ENCODE results near the gene RAB1A. TPM values are rescaled to one million over a fixed set of nuclear protein-coding genes. Genes with fewer than 3 reads are reported as not detected.

Gene RAB1A
- polyA plus RNA-seq, 1 experiment, result 292 TPM

DNA sequence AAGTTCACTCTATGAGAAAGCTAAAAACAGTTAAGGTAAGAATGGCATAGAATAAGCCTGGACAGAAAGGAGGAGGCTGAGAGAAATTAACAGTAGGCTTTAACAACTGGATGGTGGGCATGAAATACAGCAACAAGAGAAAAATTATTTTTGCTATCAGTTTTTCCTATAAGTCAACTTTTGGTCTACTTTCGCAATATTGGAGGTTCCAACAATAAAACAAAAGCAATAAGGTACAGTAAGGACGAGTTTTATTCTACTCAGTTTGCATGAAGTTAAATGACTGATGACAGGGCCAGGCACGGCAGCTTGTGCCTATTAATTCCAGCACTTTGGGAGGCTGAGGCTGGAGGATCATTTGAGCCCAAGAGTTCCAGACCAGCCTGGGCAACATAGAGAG, 17.3 kb downstream of the RAB1A start:
- POLR2A ChIA-PET, result no interaction called here

DNA sequence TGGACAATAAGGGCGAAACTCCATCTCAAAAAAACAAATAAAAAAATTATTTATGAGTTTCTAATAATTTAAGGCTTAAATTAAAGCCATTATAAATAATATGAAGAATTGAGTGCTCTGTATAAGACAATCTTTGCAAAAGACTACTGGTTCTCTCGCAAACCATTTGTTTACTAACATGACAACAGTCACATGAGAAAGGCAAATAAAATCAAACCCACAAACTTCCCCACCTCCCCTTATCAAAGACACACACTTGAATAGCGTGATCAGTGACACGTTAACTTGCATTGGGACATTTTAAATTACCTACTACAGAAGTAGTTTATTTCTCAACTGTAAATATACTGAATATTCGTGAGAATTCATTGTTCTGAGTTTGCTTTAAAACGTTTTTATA, 21.1 kb downstream of the RAB1A start:
- Histone ChIP-seq H3K4me3 (ENCODE audit: low read depth, low read length) (no peak overlapping the region), H3K27ac (ENCODE audit: low read depth, low read length) (no peak overlapping the region), H3K27me3 (ENCODE audit: control insufficient read depth, insufficient read depth, low read length) (no peaks in the 10 kb centered on the region), H3K9me3 (ENCODE audit: control insufficient read depth, insufficient read depth, low read length) (no peaks in the 10 kb centered on the region)
- CTCF ChIA-PET, result no interaction called here
- POLR2A ChIA-PET, result interaction anchor here (0.7 kb wide), 1 partner anchor 70 kb away, joined by 3 read pairs; no protein-coding TSS in a partner anchor
- no peak for DNase-seq (ENCODE audit: low read depth, low spot score)
- TF ChIP-seq, protein P1, sequence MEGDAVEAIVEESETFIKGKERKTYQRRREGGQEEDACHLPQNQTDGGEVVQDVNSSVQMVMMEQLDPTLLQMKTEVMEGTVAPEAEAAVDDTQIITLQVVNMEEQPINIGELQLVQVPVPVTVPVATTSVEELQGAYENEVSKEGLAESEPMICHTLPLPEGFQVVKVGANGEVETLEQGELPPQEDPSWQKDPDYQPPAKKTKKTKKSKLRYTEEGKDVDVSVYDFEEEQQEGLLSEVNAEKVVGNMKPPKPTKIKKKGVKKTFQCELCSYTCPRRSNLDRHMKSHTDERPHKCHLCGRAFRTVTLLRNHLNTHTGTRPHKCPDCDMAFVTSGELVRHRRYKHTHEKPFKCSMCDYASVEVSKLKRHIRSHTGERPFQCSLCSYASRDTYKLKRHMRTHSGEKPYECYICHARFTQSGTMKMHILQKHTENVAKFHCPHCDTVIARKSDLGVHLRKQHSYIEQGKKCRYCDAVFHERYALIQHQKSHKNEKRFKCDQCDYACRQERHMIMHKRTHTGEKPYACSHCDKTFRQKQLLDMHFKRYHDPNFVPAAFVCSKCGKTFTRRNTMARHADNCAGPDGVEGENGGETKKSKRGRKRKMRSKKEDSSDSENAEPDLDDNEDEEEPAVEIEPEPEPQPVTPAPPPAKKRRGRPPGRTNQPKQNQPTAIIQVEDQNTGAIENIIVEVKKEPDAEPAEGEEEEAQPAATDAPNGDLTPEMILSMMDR (IDR thresholded peaks at IDR 0.05; ENCODE audit: low read depth, low read length), result no peak

More for the DNA sequence above, 17.3 kb downstream of the RAB1A start:
- H3K9me3 ChIP-seq (ENCODE audit: control insufficient read depth, insufficient read depth, low read length), result no peaks in the 10 kb centered on the region
- no peaks in the 10 kb centered on the region for H3K27me3 ChIP-seq (ENCODE audit: control insufficient read depth, insufficient read depth, low read length)
- no peak overlapping the region for H3K4me3 ChIP-seq (ENCODE audit: low read depth, low read length)
- TF ChIP-seq, protein P1 (IDR thresholded peaks at IDR 0.05; ENCODE audit: low read depth, low read length), result no peak
- no peak overlapping the region for H3K27ac ChIP-seq (ENCODE audit: low read depth, low read length)
- DNase-seq (ENCODE audit: low read depth, low spot score), result no peak
- CTCF ChIA-PET, result interaction anchor here (0.8 to 2.7 kb wide), 5 partner anchors 14 to 153 kb away, joined by 3 to 10 read pairs (median 3); partner anchors contain the start of gene RAB1A

DNA sequence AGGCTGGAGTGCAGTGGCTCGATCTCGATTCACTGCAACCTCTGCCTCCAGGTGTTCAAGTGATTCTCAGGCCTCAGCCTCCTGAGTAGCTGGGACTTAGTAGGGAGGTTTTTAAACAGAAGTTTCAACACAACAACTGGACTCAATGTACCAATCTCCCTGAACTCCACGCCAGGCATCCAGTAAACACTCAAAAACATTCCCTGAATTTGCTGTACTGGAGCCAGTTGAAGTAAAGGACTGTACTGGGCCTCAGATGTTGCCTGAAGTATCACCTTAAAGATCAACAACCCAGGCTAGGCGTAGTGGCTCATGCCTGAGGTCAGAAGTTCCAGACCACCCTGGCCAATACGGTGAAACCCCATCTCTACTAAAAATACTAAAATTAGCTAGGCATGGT, 22.4 kb downstream of the RAB1A start:
- Histone ChIP-seq H3K9me3 (ENCODE audit: control insufficient read depth, insufficient read depth, low read length) (no peaks in the 10 kb centered on the region), H3K27ac (ENCODE audit: low read depth, low read length) (no peak overlapping the region), H3K4me3 (ENCODE audit: low read depth, low read length) (no peak overlapping the region), H3K27me3 (ENCODE audit: control insufficient read depth, insufficient read depth, low read length) (no peaks in the 10 kb centered on the region)
- POLR2A ChIA-PET, result no interaction called here
- TF ChIP-seq, protein P1 (IDR thresholded peaks at IDR 0.05; ENCODE audit: low read depth, low read length), result no peak
- CTCF ChIA-PET, result no interaction called here
- no peak for DNase-seq (ENCODE audit: low read depth, low spot score)

DNA sequence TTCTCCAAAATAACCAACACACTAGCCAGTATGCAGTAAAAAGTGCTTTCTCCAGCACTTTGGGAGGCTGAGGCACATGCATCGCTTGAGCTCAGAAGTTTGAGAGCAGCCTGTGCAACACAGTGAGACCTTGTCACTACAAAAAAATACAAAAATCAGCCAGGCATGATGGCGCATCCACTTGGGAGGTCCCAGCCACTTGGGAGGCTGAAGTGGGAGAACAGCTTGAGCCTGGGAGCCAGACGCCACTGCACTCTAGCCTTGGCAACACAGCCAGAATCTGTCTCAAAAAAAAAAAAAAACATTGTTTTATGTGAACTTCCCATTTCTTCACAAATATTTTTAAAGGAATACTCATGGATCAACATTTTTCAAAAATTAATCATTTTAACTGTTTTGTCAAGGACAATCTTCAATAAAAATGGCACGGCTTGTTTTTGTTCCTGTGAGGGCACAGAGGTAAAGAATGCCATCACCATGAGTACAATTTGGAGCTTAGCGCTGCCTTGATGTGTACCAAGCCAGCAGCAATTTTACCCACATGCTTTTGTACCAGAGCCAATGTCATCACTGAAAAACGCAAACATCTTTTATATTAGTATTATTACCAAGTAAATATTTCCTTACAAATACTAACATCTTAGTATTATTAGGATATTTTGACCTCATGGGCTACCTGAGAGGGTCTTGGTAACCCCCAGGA, 26.7 kb downstream of the RAB1A start:
- TF ChIP-seq, protein P1 (IDR thresholded peaks at IDR 0.05; ENCODE audit: low read depth, low read length), result no peak
- ChIA-PET CTCF (interaction anchor here (1.1 kb wide), 1 partner anchor 471 kb away, joined by 5 read pairs; no protein-coding TSS in a partner anchor), POLR2A (interaction anchor here (0.6 to 0.7 kb wide), 3 partner anchors 9 to 124 kb away, joined by 3 to 5 read pairs (median 3); partner anchors contain the start of gene ACTR2)
- Histone ChIP-seq H3K27ac (ENCODE audit: low read depth, low read length) (no peak overlapping the region), H3K4me3 (ENCODE audit: low read depth, low read length) (no peak overlapping the region), H3K27me3 (ENCODE audit: control insufficient read depth, insufficient read depth, low read length) (no peaks in the 10 kb centered on the region), H3K9me3 (ENCODE audit: control insufficient read depth, insufficient read depth, low read length) (no peaks in the 10 kb centered on the region)
- no peak for DNase-seq (ENCODE audit: low read depth, low spot score)

DNA sequence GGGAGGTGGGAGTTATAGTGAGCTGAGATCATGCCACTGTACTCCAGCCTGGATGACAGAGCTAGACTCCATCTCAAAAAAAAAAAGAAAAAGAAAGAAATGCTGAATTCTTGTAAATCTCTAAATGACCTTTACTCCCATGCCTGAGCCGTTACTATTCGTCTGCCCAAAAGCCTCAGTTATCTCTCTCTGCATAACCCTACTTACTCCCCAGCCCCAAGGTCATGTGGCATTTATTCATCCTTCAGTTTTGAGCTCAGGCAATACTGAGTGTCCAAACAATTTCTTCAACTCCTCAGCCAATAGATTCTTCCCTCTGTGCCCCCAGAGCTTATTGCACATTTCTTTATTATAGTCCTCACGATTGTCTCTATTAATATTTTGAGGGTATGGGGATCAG, 28.8 kb downstream of the RAB1A start:
- Histone ChIP-seq H3K4me3 (ENCODE audit: low read depth, low read length) (no peak overlapping the region), H3K27me3 (ENCODE audit: control insufficient read depth, insufficient read depth, low read length) (no peaks in the 10 kb centered on the region), H3K27ac (ENCODE audit: low read depth, low read length) (no peak overlapping the region), H3K9me3 (ENCODE audit: control insufficient read depth, insufficient read depth, low read length) (no peaks in the 10 kb centered on the region)
- POLR2A ChIA-PET, result interaction anchor here (0.5 kb wide), 1 partner anchor 16 kb away, joined by 3 read pairs; no protein-coding TSS in a partner anchor
- no peak for DNase-seq (ENCODE audit: low read depth, low spot score)
- CTCF ChIA-PET, result interaction anchor here (1.1 kb wide), 1 partner anchor 68 kb away, joined by 3 read pairs; no protein-coding TSS in a partner anchor
- TF ChIP-seq, protein P1 (IDR thresholded peaks at IDR 0.05; ENCODE audit: low read depth, low read length), result no peak

All from AG04450 (cell line).